MG63 (cell line): Measurements from ENCODE around the gene POR. TPM values are rescaled to one million over a fixed set of nuclear protein-coding genes. Genes with fewer than 3 reads are reported as not detected.

ENCODE experiments used
- DNase-seq: peaks from one replicate; pipeline ENCODE4 v3.0.0-alpha.2; 2020
- H3K27me3 ChIP-seq: fragments of 250-450 bp; sonication (Bioruptor Pico); 2 replicates; pipeline ENCODE4 v1.5.1; 2020; ENCODE audit warnings: mild to moderate bottlenecking, moderate library complexity
- H3K36me3 ChIP-seq: fragments of 250-450 bp; sonication (Bioruptor Pico); 2 replicates; pipeline ENCODE4 v1.5.1; 2020; ENCODE audit warnings: mild to moderate bottlenecking, moderate library complexity
- H3K4me3 ChIP-seq: fragments of 250-450 bp; sonication (Bioruptor Pico); 2 replicates; pipeline ENCODE4 v1.5.1; 2020; ENCODE audit warnings: mild to moderate bottlenecking, moderate library complexity
- H3K9me3 ChIP-seq: fragments of 250-450 bp; sonication (Bioruptor Pico); 2 replicates; pipeline ENCODE4 v1.5.1; 2020; ENCODE audit warnings: mild to moderate bottlenecking, moderate library complexity
- total RNA-seq: library from RNA; depleted of rRNA; stranded (reverse); fragments of >200 nt; shearing (Covaris generic); gene quantifications from 2 replicates; pipeline ENCODE4 v1.2.3, GENCODE V29; 2014; ENCODE audit warnings: low replicate concordance

Gene POR
- total RNA-seq, 1 experiment from 2014 or later = 23.3 TPM

GRCh38 chr7:75971961-75972763 lies 57.2 kb downstream of the POR start:
- no peaks in the 10 kb centered on the region for H3K9me3 ChIP-seq
- no peaks in the 10 kb centered on the region for H3K36me3 ChIP-seq
- H3K27me3 ChIP-seq = no peaks in the 10 kb centered on the region
- no peak overlapping the region for H3K4me3 ChIP-seq
- no peak for DNase-seq

- no peak for DNase-seq
- Histone ChIP-seq H3K9me3 (no peaks in the 10 kb centered on the region), H3K27me3 (no peaks in the 10 kb centered on the region)
These were observed 62.8 kb downstream of the POR start for GRCh38 chr7:75977743-75978142.

GRCh38 chr7:75979759-75980429 lies 64.9 kb downstream of the POR start:
- Histone ChIP-seq H3K4me3 (no peak overlapping the region), H3K36me3 (no peaks in the 10 kb centered on the region), H3K27me3 (no peaks in the 10 kb centered on the region), H3K9me3 (no peaks in the 10 kb centered on the region)
- no peak for DNase-seq

More at GRCh38 chr7:75977743-75978142, 62.8 kb downstream of the POR start:
- Histone ChIP-seq H3K36me3 (no peaks in the 10 kb centered on the region), H3K4me3 (no peak overlapping the region)

GRCh38 chr7:75980430-75981202 lies 65.7 kb downstream of the POR start:
- no peak for DNase-seq
- Histone ChIP-seq H3K36me3 (no peaks in the 10 kb centered on the region; the same call in 1 of the 2 replicates), H3K27me3 (no peaks in the 10 kb centered on the region), H3K9me3 (no peaks in the 10 kb centered on the region), H3K4me3 (no peak overlapping the region)

- no peak for DNase-seq
- H3K36me3 ChIP-seq = no peaks in the 10 kb centered on the region; the same call in 1 of the 2 replicates
- H3K27me3 ChIP-seq = no peaks in the 10 kb centered on the region
- no peak overlapping the region for H3K4me3 ChIP-seq
- no peaks in the 10 kb centered on the region for H3K9me3 ChIP-seq
These were observed 66.2 kb downstream of the POR start for GRCh38 chr7:75981203-75981452.

GRCh38 chr7:75981453-75982305 lies 66.7 kb downstream of the POR start:
- Histone ChIP-seq H3K36me3 (no peaks in the 10 kb centered on the region; the same call in 1 of the 2 replicates), H3K4me3 (no peak overlapping the region), H3K9me3 (no peaks in the 10 kb centered on the region), H3K27me3 (no peaks in the 10 kb centered on the region)
- DNase-seq = no peak

GRCh38 chr7:75982306-75983064 lies 67.5 kb downstream of the POR start:
- DNase-seq = no peak
- H3K27me3 ChIP-seq = no peaks in the 10 kb centered on the region
- no peak overlapping the region for H3K4me3 ChIP-seq
- no peaks in the 10 kb centered on the region; the same call in 1 of the 2 replicates for H3K36me3 ChIP-seq
- no peaks in the 10 kb centered on the region for H3K9me3 ChIP-seq

- no peaks in the 10 kb centered on the region for H3K9me3 ChIP-seq
- no peaks in the 10 kb centered on the region; the same call in 1 of the 2 replicates for H3K36me3 ChIP-seq
- DNase-seq = no peak
- H3K27me3 ChIP-seq = no peaks in the 10 kb centered on the region
- no peak overlapping the region for H3K4me3 ChIP-seq
These were observed 68.6 kb downstream of the POR start for GRCh38 chr7:75983471-75984129.

- no peak overlapping the region for H3K4me3 ChIP-seq
- no peak for DNase-seq
- H3K27me3 ChIP-seq = no peaks in the 10 kb centered on the region
- H3K36me3 ChIP-seq = no peaks in the 10 kb centered on the region; the same call in 1 of the 2 replicates
- no peaks in the 10 kb centered on the region for H3K9me3 ChIP-seq
These were observed 69.4 kb downstream of the POR start for GRCh38 chr7:75984130-75985008.

GRCh38 chr7:75985009-75985517 lies 70.1 kb downstream of the POR start:
- H3K27me3 ChIP-seq = no peaks in the 10 kb centered on the region
- H3K36me3 ChIP-seq = no peaks in the 10 kb centered on the region; the same call in 1 of the 2 replicates
- H3K4me3 ChIP-seq = no peak overlapping the region
- DNase-seq = no peak
- H3K9me3 ChIP-seq = no peaks in the 10 kb centered on the region

- no peak for DNase-seq
- H3K36me3 ChIP-seq = no peaks in the 10 kb centered on the region; the same call in 1 of the 2 replicates
- no peaks in the 10 kb centered on the region for H3K27me3 ChIP-seq
- H3K4me3 ChIP-seq = no peak overlapping the region
- H3K9me3 ChIP-seq = no peaks in the 10 kb centered on the region
These were observed 70.7 kb downstream of the POR start for GRCh38 chr7:75985518-75986146.

GRCh38 chr7:75986147-75986781 lies 71.3 kb downstream of the POR start:
- H3K36me3 ChIP-seq = no peaks in the 10 kb centered on the region; the same call in 1 of the 2 replicates
- H3K4me3 ChIP-seq = no peak overlapping the region
- no peaks in the 10 kb centered on the region for H3K9me3 ChIP-seq
- H3K27me3 ChIP-seq = no peaks in the 10 kb centered on the region
- DNase-seq = no peak

- H3K4me3 ChIP-seq = no peak overlapping the region
- DNase-seq = no peak
- H3K9me3 ChIP-seq = no peaks in the 10 kb centered on the region
- H3K27me3 ChIP-seq = no peaks in the 10 kb centered on the region
- H3K36me3 ChIP-seq = no peaks in the 10 kb centered on the region; the same call in 1 of the 2 replicates
These were observed 72.3 kb downstream of the POR start for GRCh38 chr7:75987026-75987804.
